Kidney capillary endothelial cell (primary cell): ENCODE results near the gene ZNF24.
A peak's percentile ranks its signal among the peaks of the same experiment; 100 is the strongest.

Experiments
- DNase-seq: peaks from one replicate; pipeline ENCODE4 v3.0.0-alpha.2; 2018; ENCODE audit warnings: low spot score

The ZNF24 gene

GRCh38 chr18:35291166-35291565 lies 53.1 kb downstream of the ZNF24 start:
- no peak for DNase-seq

GRCh38 chr18:35290094-35290735 lies 54.0 kb downstream of the ZNF24 start, which contains the start of gene ZSCAN30:
TSS of gene ZSCAN30 (minus strand) at chr18:35290229. CDS start at chr18:35264352, 25,877 bp downstream.
- DNase-seq, result peak; percentile 87

- DNase-seq, result no peak
Measured at GRCh38 chr18:35289727-35290093, 54.5 kb downstream of the ZNF24 start.

GRCh38 chr18:35289293-35289692 lies 54.9 kb downstream of the ZNF24 start:
- DNase-seq, result peak; percentile 21

GRCh38 chr18:35284841-35285240 lies 59.4 kb downstream of the ZNF24 start:
- no peak for DNase-seq

- no peak for DNase-seq
Measured at GRCh38 chr18:35283923-35284794, 60.1 kb downstream of the ZNF24 start.

GRCh38 chr18:35282353-35282752 lies 61.9 kb downstream of the ZNF24 start:
- DNase-seq, result peak; percentile 92
